Right renal cortex interstitium (tissue), 3 donors: ENCODE results near the gene ZNF436. TPM values are rescaled to one million over a fixed set of nuclear protein-coding genes. Genes with fewer than 3 reads are reported as not detected.

Experiments
- DNase-seq, 3 donors: peaks; one replicate each; pipeline ENCODE4 v3.0.0-alpha.2; 2013; ENCODE audit warnings: low read depth in 3 of 3, low spot score in 2 of 3
- polyA plus RNA-seq, 3 donors: library from polyadenylated mRNA; unstranded; fragments of 120-200 nt; gene quantifications; one replicate each; pipeline ENCODE4 v1.2.1, GENCODE V29; 2013; ENCODE audit not compliant: insufficient read length in 3 of 3

The ZNF436 gene
- polyA plus RNA-seq, 3 donors = 36.0 to 38.6 (median 37.7) TPM

GRCh38 chr1:23367791-23368561 lies 1.7 kb downstream of the ZNF436 start:
- DNase-seq = peak; percentile 93 to 98 (median 96)

GRCh38 chr1:23367451-23367790 lies 2.2 kb downstream of the ZNF436 start:
- DNase-seq = no peak

DNA sequence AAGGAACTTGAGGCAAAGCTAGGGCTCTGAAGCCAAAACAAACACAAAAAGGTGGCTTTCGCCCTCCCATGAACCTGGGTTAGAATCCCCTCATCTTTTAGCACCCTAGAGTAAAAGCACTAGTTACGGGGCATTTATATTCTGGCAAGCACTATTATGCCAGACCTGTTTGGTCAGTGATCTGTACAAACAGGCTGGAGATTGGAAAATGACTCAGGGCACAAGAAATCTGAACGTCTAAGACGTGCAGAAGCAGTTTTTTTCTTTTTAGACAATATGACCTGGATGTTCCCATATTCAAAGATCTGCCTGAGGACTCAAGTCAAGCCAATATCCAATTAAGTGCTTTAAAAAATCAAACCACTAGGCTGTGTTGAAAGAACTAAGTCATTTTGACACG lies 3.0 kb downstream of the ZNF436 start:
- DNase-seq = no peak

- no peak for DNase-seq
These were observed 3.5 kb downstream of the ZNF436 start for GRCh38 chr1:23366146-23366545.

- no peak for DNase-seq
These were observed 7.4 kb downstream of the ZNF436 start for GRCh38 chr1:23362218-23362713.

DNA sequence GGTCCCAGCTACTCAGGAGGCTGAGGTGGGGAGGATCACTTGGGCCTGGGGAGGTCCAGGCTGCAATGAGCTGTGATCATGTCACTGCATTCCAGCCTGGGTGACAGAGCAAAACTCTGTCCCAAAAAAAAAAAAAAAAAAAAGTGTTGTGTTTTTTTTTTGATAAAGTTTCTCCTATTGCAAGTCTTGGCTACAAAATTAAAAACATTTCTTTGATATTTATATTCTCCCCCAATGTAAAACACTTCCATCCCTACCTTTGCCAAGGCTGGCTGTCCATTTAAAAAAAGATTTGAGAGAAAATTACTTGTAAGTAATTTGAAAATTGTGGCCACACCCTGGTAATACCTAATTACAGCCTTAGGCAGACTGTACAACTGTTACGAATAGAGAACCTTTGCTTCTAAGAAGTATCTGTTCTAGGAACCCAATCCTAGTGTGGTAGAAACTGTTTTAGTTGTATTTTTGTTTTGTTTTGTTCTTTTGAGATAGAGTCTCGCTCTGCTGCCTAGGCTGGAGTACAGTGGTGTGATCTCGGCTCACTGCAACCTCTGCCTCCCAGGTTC lies 11.2 kb downstream of the ZNF436 start:
- no peak for DNase-seq

GRCh38 chr1:23357138-23357908 lies 12.3 kb downstream of the ZNF436 start:
- no peak for DNase-seq

DNA sequence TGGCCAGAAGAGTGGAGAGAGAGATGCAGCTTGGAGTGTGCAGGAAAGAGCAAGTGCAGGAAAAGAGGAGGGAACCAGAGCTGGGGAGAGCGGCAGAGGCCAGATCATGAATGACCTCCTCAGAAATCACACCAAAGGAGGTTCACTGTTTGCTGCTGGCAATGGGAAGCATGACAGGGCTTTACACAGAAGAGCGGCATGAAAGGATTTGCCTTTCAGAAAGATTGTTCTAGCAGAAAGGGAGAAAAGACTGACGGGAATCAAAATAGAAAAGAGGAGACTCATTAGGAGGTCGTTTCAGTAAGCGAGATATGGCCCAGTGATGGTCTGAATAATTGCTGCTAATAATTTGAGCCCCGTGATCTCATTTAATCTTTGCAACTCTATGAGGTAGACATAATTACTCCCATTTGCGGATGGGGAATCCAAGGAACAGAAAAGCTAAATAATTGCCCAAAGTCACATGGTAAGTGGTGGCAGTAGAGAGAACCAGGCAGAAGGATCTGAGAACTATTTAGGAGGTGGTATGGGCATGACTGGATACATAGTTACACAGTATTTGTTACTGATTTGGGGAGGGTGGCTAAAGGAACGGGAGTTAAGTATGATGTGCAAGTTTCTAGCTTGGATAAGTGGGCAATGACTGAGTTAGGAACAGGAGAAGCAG lies 13.0 kb downstream of the ZNF436 start:
- DNase-seq = no peak

DNA sequence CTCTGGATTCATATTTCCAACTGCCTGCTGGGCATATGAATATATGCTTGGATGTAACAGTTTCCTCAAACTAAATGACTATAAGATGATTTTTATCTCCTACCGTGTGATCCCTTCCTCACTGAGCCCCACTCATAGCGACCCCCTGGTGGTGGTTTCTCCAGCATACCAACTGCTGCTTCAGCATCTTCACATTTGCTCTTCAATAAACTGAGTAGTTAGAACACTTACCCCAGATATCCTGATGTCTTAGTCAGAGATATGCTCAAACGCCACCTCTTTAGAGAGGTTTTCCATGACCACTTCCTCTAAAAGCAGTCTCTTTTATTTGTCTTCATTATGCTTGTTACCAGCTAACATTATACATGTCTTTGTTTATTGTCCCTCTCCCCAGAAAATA lies 15.4 kb downstream of the ZNF436 start:
- no peak for DNase-seq

DNA sequence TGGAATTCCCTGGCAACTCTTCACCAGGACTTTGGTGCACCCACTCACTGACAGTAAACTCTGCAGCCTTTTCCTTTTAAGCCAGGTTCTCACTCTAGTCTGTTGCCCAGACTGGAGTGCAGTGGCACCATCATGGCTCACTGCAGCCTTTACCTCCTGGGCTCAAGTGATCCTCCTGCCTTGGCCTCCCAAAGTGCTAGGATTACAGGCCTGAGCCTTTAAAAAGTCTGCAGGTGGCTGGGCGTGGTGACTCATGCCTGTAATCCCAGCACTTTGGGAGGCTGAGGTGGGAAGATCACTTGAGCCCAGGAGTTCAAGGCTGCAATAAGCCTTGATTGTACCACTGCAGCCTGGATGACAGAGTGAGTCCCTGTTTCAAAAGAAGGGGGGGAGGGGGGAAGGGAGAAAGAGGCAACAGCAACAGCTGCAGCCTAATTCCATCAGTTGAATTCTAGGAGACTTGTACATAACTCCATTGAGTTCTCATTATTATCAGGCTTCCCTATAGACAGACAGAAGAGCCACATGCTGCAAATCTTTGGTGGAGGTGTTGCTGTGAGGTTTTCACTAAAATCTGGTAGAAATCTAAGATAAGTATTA lies 17.4 kb downstream of the ZNF436 start:
- no peak for DNase-seq

- no peak for DNase-seq
These were observed 23.7 kb downstream of the ZNF436 start for GRCh38 chr1:23345920-23346319.

- DNase-seq = peak in 1 of 3 donors; percentile 43
These were observed 24.6 kb downstream of the ZNF436 start for GRCh38 chr1:23344987-23345472.

DNA sequence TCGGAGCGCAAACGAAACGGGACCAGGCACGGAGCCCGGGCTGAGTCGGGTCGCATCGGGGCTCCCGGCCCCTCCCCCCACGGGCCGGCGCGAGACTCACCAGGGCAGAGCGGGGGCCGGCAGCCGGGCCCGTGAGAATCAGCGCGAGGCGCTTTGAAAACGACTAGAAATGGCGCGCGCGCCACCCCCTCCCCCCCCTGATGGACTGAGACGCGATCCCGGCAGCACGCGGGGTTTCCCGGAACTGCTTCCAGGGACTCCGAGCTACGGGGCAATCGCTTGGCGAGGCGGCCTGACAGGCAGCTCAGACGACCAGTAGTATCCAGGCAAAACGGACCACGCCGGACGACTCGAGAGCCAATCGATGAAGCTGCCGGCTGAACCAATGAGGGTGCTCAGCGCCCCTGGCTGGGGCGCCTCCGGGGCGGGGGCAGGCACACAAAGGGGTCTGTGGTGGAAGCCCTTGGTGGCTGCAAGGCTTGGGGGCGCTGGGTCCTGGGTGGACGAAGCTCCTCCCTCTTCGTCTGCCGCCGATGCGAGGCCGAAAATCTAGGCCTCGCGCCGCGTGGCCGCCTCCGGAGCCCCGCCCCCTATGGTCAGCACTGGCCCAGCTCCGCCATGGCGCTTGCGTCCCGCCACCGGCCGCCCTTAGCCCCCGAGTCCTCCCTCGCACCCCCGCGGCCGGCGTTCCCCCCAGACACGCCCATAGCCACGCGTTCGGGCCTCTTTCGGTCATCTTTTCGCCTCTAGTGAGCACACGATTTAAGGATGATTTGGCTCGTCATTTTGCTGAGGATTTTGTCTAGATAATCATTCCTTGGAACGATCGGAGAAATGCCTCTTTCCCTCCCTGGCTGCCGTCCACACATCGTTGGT lies 25.3 kb downstream of the ZNF436 start, which contains the start of gene HNRNPR:
TSS of gene HNRNPR (minus strand) at position 174 of the 876 bp plus-strand sequence. CDS start 3,276 bp downstream, outside the sequence.
- DNase-seq = peak; percentile 99 to 100 (median 100)

- DNase-seq = peak in 1 of 3 donors; percentile 35
These were observed 26.2 kb downstream of the ZNF436 start for GRCh38 chr1:23343221-23344110.

DNA sequence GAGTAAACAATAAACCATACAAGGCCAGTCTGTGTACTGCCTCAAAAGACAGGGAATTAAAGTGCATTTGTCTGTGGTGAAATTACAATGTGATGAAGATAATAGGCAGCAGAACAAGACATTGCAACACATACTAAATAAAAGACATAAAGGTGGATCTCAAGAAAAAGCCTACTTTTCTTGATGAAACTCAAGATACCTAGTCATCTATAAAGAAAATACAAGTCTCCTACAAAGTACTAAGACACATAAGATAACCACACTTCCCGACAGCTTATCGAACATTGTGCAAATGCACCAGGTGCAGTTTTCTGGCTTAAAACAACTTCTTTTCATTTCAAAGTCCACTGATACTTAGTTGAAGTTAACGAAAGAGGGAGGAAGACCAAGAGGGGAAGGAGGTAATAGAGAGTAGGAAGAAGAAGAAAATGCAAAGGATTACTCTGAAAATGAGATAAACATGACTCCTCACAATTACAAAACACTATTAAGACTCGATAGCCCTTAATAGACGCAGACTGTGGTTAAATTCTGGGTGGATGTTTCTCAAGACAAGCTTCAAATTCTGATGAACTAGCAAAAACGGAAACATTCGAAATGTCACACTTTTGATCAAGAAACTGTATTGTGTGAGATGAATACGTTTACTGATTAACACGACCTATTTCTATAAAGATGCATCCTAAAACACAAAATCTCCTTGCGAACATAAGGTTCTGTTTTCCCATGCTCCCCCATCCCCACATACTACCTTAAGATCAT lies 27.5 kb downstream of the ZNF436 start:
- DNase-seq = no peak

- DNase-seq = no peak
These were observed 30.0 kb downstream of the ZNF436 start for GRCh38 chr1:23339632-23340031.

GRCh38 chr1:23337869-23338268 lies 31.8 kb downstream of the ZNF436 start:
- no peak for DNase-seq

GRCh38 chr1:23331713-23332112 lies 37.9 kb downstream of the ZNF436 start:
- DNase-seq = no peak
